Anterior cingulate cortex (tissue), 58 donors: Measurements from ENCODE around the gene SPSB2.
"Not testable (repeated sequence)": the region's sequence is repeated elsewhere in the genome, so short reads cannot be mapped to it uniquely, and the experiment has no call there.

Source experiments
- DNase-seq, 58 donors: peaks; one replicate each; lab custom pipeline; 2025; lab: John Stamatoyannopoulos, UW

SPSB2 gene

GRCh38 chr12:6903722-6904121 lies 30.6 kb upstream of the SPSB2 start:
- no peak for DNase-seq

- DNase-seq: no peak
These were observed 29.3 kb upstream of the SPSB2 start for GRCh38 chr12:6902448-6902847.

GRCh38 chr12:6899837-6900519 lies 26.9 kb upstream of the SPSB2 start:
- peak in 46 of 58 donors; percentile 9 to 82 (median 42) for DNase-seq

- no peak for DNase-seq
These were observed 26.3 kb upstream of the SPSB2 start for GRCh38 chr12:6899427-6899826.

GRCh38 chr12:6896846-6897435 lies 23.8 kb upstream of the SPSB2 start:
- no peak for DNase-seq

- no peak for DNase-seq
These were observed 21.2 kb upstream of the SPSB2 start for GRCh38 chr12:6894321-6894720.

- not testable (repeated sequence) for DNase-seq
These were observed 19.6 kb upstream of the SPSB2 start for GRCh38 chr12:6892683-6893082.

GRCh38 chr12:6891646-6892001 lies 18.5 kb upstream of the SPSB2 start:
- no peak for DNase-seq

- DNase-seq: peak; percentile 80 to 99 (median 96)
These were observed 17.9 kb upstream of the SPSB2 start for GRCh38 chr12:6890789-6891645.

GRCh38 chr12:6889775-6890573 lies 16.9 kb upstream of the SPSB2 start:
- not testable (repeated sequence) for DNase-seq

GRCh38 chr12:6888794-6889193 lies 15.7 kb upstream of the SPSB2 start:
- DNase-seq: not testable (repeated sequence)

- DNase-seq: no peak
These were observed 15.3 kb upstream of the SPSB2 start for GRCh38 chr12:6888360-6888759.

- no peak for DNase-seq
These were observed 14.4 kb upstream of the SPSB2 start for GRCh38 chr12:6887460-6887859.

GRCh38 chr12:6886206-6886999 lies 13.3 kb upstream of the SPSB2 start:
- not testable (repeated sequence) for DNase-seq

GRCh38 chr12:6884539-6884938 lies 11.4 kb upstream of the SPSB2 start:
- no peak for DNase-seq

- no peak for DNase-seq
These were observed 10.6 kb upstream of the SPSB2 start for GRCh38 chr12:6883683-6884082.

- DNase-seq: no peak
These were observed 10.1 kb upstream of the SPSB2 start for GRCh38 chr12:6883252-6883651.

- DNase-seq: not testable (repeated sequence)
These were observed 6.7 kb upstream of the SPSB2 start for GRCh38 chr12:6879824-6880223.

GRCh38 chr12:6874015-6874368 lies 889 bp upstream of the SPSB2 start:
- DNase-seq: not testable (repeated sequence)
